Right hindlimb (tissue), 1 donor: ENCODE measurements around the gene GABRD.
A peak's percentile ranks its signal among the peaks of the same experiment; 100 is the strongest.

Experiments used
- DNase-seq: peaks from one replicate; pipeline ENCODE4 v3.0.0-alpha.2; 2018

The GABRD gene

DNA sequence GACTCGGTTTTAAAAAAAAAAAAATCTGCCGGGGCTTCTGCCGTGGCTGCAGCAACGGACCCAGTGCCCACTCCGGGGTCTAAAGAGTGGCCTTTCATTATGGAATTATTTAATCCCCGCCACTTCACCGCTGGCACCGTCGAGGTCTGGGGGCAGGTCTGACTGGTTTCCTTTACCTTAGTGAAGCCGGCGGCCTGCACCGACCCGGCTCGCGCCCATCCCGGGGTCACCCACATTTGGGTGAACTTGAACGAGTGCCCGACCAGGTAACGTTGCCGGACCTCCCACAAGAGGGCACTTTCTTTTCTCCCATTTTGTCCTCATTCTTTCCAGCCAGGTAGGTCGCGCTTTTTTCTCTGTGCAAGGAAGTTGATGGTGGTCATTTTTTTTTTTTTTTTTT lies 35.4 kb downstream of the GABRD start:
- DNase-seq, result no peak

DNA sequence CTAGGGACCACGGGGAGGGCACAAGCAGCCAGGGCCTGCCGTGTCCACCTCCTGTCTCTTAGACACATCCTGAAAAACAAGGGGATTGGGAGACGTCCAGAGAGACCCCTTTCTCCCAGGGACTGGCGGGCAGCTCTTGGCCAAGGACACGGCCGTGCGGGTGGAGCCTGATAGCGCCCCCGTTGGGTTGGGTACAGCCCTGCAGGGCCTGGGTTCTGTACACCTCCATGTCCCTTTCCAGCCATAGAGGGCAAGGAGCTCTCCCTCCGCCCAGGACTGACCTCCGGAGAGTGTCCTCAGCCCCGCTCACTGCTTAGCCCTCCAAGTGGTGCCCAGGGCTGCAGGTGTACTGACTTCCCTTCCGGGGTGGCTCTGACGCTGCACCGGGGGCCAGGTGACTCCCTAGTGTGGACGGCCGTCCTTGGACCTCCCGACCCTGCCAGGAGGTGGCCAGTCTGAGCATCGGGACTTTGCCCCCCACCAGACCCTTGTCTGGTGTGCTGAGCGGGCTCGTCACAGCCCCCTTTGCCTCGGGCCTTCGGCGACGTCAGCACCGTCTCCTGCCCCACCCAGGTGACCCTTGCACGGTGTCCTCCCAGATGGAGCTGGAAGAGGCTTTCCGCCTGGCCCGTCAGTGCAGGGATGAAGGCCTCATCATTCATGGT lies 36.9 kb downstream of the GABRD start:
- DNase-seq, result no peak

DNA sequence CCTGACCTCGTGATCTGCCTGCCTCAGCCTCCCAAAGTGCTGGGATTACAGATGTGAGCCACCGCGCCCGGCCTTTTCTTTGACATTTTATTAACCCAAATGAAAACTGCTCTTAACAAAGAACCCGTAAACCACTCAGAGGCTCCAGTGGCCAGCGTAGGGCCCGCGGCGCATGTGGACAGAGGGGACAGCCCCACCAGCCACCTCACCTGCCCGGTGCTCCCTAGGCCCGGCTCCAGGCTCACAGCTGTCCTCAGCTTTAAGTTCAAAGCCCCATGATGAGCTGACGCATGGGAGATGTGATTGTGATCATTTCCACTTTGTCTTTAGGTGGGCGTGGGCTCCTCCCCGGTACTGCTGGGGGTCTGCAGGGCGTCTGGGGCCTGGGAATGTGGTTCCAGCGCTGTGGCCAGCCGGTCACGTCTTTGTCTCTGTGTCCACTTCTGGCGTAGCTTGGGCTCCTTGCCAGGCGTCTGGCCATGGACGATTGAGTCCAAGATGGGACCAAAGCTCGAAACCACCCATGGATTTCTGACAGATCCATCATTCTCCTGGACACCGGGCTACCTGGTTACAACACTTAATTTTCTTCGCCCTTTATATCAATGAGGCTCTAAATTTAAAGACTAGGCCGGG lies 37.9 kb downstream of the GABRD start:
- DNase-seq, result no peak

DNA sequence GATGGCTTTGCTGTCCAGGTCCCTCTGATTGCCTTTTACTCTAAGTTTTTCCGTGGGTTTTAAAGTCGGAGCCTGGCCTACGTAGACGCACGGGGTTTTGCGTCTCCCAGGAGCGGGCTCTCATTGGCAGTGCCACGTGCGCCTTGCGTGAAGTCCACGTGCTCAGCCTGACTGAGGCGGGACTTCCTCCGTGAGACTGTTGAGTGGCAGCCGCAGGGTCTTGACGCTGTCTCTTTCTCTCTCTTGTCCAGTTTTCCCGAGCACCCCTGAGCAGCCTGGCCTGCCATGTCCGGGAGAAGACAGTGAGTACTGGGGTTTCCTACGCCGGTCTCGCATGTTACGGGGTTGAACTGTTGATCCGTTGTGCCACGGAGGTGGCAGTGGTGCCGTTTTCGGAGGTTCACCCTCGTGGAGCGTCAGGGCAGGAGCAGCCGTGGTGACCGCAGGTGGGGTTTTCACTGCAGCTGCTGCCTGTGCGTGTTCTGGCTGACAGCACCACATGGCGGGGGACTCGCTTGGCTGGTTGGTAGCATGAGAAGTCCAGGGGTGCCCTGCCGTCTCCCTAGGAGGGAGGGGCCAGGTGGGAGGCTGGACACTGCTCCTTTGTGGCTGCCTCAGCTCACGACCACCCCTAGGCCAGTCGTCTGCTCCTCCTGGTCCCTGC lies 40.3 kb downstream of the GABRD start:
- no peak for DNase-seq

DNA sequence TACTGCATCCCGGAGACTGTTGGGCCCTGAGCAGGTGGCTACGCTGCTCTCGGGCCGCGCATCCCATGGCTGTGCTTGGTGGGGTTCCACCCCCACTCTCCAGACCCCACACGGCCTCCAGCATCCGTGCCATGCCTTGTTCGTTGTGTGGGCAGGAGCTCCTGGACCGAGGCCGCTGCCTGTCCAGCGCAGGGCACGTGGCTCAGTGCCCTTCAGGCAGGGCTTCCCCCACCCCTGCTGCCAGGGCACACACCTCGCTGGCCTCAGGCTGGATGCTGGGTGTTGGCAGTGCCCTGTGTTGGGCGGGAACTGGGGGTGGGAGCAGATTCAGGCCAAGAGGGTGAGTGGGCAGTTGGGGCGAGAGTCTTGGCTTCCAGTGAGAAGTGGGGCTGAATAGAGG lies 40.9 kb downstream of the GABRD start:
- DNase-seq, result no peak

DNA sequence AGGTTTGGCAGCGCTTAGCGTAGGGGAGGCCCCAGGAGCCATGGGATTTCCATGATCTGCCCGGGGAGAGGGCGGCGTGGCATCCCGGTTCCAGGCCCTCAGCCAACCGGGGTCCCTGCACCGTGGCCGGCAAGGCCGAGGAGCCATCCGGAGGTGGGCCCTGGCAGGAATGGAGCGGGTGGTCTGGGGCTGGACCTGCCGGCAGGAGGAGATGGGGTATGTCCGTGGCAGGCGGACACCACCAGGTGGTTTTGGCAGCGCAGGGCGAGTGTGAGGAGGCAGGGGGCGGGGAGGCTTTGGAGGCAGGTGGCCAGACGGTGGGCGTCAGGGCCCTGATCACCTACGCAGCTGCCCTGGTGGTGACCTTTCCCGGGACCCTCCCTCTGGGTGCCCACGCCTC lies 41.4 kb downstream of the GABRD start:
- DNase-seq, result no peak

DNA sequence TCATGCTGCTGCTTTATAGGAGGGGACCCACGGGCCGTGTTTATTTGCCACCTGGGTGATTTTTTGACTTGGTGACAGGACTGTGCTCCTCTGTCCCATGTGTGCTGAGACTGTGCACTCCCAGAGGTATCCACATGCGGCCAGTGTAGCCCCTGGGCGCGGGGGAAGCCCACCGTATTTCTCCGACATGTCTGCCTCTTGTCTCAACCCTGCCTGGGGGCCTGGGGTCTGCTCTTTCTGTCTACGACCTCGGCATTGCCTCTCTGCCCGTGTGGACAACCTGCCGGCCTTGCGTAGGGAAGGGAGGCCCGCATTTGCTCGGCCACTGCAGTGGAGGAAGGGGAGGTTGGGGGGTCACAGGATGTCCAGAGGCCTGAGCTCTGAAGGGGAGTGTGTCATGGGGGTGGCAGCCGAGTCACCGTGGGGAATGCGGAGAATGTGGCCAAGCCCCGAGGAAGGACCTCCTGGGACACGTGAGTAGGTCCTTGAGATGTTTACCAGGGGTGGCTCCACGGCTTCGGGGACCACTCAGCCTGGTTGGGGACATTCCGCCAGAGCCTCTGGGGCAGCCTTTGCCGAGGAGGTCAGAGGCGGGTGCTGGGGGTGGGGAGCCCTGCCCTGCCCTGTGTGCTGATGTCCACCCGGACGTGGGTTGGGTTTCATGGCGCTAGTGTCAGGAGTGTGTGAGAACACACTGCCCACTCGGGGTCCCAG lies 42.1 kb downstream of the GABRD start:
- no peak for DNase-seq

DNA sequence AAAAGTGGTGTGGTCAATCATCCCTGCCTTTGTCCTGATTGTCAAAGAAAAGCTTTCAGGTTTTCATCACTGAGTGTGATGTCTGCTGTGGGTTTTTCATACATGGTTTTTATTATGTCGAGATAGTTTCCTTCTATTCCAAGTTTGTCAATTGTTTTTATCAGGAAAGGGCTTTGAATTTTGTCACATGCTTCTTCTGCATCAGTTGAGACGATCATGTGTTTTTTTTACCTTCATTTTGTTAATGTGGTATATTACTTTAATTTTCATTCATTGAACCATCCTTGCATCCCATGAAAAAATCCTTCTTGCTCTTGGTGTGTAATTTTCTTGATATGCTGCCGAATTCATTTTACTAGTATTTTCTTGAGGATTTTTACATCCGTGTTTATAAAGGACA lies 46.6 kb downstream of the GABRD start:
- DNase-seq, result no peak

DNA sequence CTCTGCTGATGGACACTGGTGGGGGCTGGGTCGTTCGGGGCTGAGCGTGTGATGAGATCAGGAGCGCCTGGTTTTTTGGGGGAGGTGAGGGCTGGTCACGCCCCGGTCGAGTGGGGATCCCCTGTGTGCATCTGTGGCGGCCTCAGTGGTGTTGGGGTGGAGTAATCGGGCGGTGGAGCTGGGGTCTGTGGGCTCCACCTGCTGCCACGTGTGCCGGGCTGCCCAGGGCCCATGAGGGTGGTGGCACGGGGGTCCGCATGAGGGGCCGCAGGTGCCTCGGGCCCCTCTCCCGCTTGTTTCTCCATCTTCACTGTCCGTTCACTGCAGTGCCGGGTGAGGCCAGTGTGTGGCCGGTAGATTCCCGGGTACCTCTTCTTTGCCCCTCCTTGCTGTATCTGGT lies 48.2 kb downstream of the GABRD start:
- DNase-seq, result no peak

DNA sequence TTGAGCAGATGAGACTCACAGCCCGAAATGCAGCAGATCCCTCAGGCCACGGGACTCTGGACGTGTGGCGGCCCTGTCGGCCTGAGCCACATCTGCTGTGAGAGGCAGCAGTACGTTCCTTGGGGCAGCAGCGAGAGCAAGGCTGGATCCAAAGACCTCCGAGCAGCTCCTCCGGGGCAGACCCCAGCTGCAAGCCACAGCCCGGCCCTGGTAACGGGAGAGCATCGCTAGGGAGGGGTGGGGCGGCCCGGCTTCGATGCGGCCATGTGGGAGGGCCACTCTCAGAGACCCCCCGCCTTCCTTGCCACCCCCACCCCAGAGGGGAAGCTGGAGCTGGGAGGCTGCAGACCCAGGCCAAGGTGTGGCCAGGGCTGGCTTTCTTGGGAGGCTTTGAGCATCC lies 48.8 kb downstream of the GABRD start:
- no peak for DNase-seq

DNA sequence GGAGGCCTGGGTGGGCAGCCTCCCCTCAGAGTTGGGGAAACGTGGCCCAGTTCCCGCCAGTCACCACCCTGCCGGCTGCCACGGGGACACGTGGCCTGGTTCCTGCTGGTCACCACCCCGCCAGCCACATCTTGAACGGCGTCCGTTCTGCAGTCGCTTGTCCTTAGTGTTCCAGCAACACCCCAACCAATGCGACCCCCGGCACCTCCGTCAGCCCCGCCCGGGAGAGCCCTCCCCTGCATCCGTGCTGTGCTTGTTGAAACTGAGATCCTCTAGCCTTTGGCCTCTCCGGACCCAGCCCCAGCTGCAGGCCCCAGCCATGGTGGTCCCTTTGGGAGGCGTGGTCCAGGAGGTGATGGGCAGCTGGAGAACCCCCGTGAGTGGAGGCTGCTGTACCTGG lies 49.8 kb downstream of the GABRD start:
- DNase-seq, result no peak

DNA sequence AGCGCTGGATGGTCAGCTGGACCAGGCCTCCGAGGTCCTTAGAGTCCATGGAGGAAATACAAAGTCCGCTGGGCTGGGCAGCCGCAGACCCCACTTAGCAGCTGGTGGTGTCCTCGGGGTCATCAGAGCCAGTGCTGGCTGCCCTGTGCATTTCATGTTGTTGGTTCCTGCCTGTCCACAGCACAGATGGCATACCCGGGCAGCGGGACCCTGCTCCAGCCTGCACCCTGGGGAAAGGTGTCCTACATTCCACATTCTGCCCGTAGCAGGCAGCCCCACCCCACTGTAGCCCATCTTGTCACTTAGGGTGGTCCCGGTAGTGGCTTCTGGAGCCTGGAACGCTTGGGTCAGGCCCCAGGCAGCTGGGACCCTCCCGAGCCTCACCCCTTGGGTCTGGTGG lies 50.9 kb downstream of the GABRD start:
- no peak for DNase-seq

DNA sequence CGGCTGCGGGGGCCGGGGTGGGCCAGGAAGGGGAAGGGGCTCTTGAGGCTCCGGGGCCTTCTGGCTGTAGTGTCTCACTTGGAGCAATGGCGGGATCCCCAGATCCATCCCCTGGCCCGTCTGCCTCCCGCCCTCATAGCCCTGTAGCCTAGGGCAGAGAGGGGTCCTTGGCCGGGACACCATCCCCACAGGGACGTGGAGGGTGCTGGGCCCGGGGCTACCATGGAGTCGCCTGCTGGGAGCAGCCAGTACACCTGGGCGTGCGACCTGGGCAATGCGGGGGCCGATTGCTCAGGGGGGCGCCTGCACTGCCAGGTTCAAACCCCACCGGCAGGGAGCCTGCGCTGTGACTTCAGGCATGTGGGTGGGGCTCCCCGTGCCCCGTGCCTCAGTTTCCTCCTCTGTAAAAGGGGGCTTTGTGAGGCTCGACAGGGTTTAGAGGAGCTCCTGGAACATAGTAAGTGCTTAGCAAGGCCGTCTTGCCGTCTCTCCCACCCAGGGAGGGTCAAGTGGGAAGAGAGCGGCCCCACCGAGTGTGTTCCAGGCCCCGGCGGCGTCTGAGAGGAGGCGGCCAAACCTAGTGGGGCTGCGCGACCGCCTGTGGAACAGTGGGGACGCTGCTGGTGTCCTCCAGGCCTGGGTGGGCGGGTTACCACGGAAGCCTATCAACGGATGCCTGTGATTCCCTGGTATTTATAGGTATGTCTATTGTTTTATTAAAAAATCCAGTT lies 51.8 kb downstream of the GABRD start:
- DNase-seq, result no peak

DNA sequence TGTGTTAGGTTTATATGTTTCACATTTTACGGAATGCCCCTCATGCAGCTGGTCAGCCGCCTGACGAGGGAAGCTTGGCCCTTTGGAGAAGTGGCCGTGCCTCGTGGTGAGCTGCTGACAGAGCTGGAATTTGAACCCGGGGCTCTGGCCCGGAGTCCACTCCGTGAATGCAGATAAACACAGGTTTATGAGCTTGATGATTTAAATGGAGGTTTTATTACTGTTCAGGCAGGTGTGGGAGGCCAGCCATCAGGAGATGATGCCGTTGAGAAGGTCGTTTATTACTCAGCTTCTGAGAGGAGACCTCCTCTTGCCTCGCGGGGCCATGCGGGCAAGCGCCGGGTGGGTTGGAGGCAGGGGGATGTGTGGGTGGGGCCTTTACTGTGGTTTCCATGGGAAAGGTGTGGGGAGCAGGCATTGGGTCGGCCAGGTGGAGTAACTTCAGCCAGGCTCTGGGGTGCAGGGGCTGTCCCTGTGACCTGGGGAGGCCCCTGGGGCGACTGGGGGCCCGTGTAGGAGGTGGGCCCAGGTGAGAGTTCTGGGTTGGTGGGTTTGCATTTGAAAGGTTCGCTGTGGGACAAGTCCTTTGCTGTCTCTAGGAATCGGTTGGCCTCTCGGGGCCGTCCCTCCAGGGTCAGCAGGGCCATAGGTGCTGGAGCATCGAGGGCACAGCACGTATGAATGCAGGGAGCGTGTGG lies 53.1 kb downstream of the GABRD start:
- no peak for DNase-seq

DNA sequence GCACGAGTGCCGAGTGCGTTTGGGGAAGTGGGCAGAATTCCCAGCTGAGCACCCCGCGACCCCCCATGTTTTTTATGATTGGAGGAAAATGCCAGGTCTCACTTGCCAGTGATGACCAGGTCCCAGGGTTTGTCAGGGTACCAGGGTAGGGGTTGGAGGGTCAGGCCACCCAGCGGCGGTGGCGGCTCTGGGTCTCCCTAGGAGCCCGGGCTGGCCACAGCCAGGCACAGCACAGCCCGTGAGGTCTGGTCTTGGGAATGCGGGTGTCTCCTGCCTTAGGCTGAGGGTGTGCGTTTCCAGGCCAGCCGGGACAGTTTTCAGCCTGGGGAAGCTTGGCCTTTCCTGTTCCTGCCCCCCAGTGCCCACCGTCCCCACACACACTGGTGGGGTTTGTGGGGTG lies 53.7 kb downstream of the GABRD start:
- DNase-seq, result no peak

DNA sequence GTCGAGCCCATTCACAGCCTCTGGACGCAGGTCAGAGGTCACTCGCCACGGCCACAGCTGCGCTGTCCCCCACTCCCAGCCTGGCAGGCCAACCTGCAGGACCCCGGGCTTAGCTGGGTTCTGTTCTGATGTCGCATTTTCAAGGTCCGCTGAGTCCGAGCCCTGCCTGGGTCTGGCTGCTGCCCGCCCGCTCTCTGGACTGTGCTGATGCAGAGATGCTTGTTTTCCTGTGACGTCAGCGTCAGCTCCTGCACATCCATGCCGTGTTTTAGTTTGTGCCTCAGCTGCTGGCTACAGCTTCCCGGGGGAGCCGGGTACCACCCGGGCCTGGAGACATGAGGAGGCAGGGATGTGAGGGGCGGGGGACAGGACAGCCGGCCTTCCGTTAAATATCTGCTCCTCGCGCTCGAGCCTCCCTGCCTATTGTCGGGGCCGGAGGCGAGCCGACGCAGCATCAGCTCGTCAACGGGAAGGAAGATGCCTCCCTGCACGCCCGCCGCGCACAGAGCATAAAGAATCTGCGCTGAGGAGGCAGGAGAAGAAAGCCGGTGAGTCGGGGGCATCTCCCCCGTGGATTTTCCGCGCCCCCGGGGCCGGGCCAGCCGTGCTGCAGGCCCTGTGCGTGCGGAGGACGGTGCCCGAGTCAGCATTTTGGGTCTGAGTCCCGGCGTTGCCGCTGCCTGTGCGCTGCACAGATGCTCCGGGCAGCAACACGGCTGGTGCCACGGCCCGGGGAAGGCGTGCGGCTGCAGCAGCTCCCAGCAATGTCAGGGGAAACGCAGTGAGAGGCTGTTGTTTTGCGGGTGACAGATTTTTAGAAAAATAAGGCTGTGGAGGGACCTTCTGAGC lies 54.5 kb downstream of the GABRD start:
- peak; percentile 74 for DNase-seq

DNA sequence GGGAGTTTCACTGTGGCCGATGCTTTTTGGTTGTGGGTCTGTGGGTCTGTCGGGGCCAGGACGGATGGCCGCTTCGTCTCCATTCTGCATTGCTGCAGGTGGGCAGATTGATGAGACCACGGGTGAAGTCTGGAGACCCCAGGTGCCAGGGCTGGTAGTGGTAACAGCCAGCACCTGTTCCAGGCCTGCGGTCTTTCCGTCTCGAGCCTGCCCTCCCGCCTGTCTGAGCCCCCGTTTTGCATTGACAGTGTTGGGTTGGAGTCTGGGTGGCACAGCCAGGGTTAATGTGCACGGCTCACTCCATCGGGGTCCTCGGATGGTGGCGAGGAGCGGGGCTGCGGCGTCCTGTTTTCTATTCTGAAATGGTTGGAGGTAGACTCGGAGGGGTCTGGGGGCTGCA lies 55.3 kb downstream of the GABRD start:
- no peak for DNase-seq

DNA sequence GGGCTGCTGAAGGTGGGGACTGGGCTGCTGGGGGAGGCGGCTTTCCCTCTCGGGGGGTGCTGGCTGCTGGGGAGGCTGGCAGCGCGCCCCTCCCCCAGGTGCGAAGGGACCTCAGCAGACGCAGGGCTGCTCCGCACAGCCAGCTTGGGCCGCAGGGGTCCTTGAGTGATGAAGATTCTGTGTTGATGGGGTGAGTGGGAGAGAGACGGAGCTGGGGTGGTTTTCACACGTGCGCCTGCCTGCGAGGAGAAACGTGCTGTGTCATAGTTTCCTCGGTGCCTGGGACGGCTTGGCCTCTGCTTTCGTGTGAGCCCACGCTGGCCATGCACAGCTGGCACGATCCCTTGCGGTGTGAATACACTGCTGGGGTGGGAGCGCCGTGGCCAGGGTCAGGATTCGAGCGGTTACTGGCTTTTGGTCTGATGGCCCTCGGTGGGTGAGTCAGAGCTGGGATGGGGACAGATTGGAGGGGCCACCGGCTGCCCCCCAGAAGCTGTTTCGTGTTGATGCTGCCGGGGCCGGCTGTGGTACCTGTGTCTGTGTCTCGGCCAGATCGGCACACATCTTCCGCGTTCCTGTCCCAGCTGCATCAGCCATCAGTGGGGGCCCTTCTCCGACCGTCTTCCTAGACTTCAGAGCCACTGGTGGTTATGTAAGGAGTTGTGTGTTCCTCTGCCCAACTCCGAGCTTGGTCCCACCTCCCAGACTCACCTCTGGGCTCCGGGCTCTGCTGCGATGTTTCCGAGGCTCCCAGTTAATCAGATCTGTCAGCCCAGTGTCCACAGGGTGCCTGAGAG lies 56.0 kb downstream of the GABRD start:
- no peak for DNase-seq

DNA sequence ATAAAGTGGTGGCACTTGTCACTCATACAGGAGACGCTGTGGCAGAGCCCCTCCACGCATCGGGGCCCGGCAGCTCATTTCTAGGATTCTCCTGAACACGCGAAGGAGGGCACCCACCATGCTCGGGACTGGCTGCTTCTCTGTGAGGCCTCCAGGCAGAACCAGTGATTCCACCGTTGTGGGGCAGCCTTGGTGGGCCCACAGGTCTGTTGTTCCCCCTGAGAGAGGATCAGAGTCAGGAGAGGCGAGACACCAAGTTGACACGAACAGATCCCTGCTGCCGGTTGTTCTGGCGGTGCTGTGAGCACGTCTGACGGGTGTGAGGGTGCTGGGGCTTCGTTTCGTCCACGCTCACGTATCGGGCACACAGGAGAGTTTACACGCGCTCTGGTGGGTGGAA lies 57.7 kb downstream of the GABRD start:
- no peak for DNase-seq

DNA sequence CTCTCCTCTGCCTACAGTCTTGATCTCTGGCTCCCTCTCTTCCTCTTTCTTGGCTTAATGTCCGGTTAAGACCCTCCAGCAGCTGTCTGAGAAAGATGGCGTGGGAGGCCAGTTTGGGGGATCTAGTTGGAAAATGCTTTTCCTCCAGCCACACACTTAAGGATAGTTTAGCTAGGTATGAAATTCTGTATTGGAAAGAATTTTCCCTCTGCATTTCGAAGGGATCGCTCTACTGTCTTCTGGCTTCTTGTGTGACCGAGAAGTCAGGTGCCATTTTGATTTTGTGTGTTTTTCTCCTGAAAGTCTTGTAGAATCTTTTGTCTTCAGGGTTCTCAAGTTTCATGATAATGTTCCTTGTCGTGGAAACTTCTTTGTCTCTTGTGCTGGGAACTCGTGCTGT lies 59.0 kb downstream of the GABRD start:
- no peak for DNase-seq
